A549 (cell line): ENCODE results near the gene RHOB. TPM values are rescaled to one million over a fixed set of nuclear protein-coding genes. Genes with fewer than 3 reads are reported as not detected.

ENCODE experiments used
- ATAC-seq, 2 experiments: fragments of 200-7000 bp in 1 of 2; fragments of >200 bp in 1 of 2; cut with Nextera tagmentation in 1 of 2; cut with Tn5 transposase in 1 of 2; 3 replicates each; pipeline versions ENCODE4 v1.8.0 to v1.9.1; 2018 to 2020; ENCODE audit warnings: mild to moderate bottlenecking in 1 of 2, moderate library complexity in 1 of 2
- CTCF ChIA-PET: fragments of 300-600 bp; sonication (Branson Sonifier 250); formaldehyde crosslinking; extraction: SDS; loops from one replicate; lab custom pipeline; 2021; ENCODE audit warnings: antibody characterized with exemption, inconsistent platforms; lab: Yijun Ruan, JAX
- POLR2A ChIA-PET: fragments of 350-600 bp; formaldehyde crosslinking; extraction: SDS; loops from one replicate; lab custom pipeline; 2021; ENCODE audit warnings: antibody characterized with exemption, inconsistent platforms; lab: Yijun Ruan, JAX
- DNase-seq, 2 experiments: peaks; one replicate each; pipeline versions ENCODE4 v3.0.0 to v3.0.0-alpha.2; 2011 to 2016; ENCODE audit warnings: low read depth in 1 of 2, low spot score in 1 of 2
- FAIRE-seq: peaks from 2 replicates; lab custom pipeline; 2011; peaks lifted over from hg19 to GRCh38; lab: Jason Lieb, UNC
- H3K27ac ChIP-seq, 2 experiments: fragments of >200 bp; sonication (Bioruptor Twin); formaldehyde crosslinking; 3 replicates each; pipeline ENCODE4 v1.5.1; 2016 to 2017
- H3K4me1 ChIP-seq: fragments of >200 bp; sonication (Bioruptor Twin); formaldehyde crosslinking; 3 replicates; pipeline ENCODE4 v1.6.1; 2016
- H3K4me2 ChIP-seq: fragments of >200 bp; sonication (Bioruptor Twin); formaldehyde crosslinking; 3 replicates; pipeline ENCODE4 v1.6.1; 2016
- H3K4me3 ChIP-seq: fragments of >200 bp; sonication (Bioruptor Twin); formaldehyde crosslinking; 3 replicates; pipeline ENCODE4 v1.5.1; 2016
- H3K9me3 ChIP-seq: fragments of >200 bp; sonication (Bioruptor Twin); formaldehyde crosslinking; 3 replicates; pipeline ENCODE4 v1.6.1; 2016
- CBX2 ChIP-seq: fragments of 200-600 bp; sonication (generic); IDR thresholded peaks from 2 replicates; pipeline ENCODE4 v1.6.1; 2016; ENCODE audit warnings: low read depth, mild to moderate bottlenecking, borderline replicate concordance
- CBX8 ChIP-seq: fragments of 200-600 bp; sonication (generic); IDR thresholded peaks from 2 replicates; pipeline ENCODE4 v1.6.1; 2016
- CEBPB ChIP-seq, 2 experiments: fragments of >200 bp in 1 of 2; sonication (Bioruptor Twin) in 1 of 2; formaldehyde crosslinking in 1 of 2; IDR thresholded peaks; 2 replicates each; pipeline ENCODE4 v1.6.1; 2012 to 2016
- CHD4 ChIP-seq: fragments of 200-600 bp; sonication (generic); IDR thresholded peaks from 2 replicates; pipeline ENCODE4 v1.6.1; 2016; ENCODE audit warnings: antibody characterized with exemption, mild to moderate bottlenecking, borderline replicate concordance
- EHMT2 ChIP-seq: fragments of 200-600 bp; sonication (generic); IDR thresholded peaks from 2 replicates; pipeline ENCODE4 v1.6.1; 2016; ENCODE audit warnings: antibody characterized with exemption, low read depth, mild to moderate bottlenecking, moderate library complexity
- EP300 ChIP-seq, 2 experiments: fragments of >200 bp; sonication (Bioruptor Twin); formaldehyde crosslinking; IDR thresholded peaks; 2 replicates in 1 of 2; 3 replicates in 1 of 2; pipeline ENCODE4 v1.6.1; 2016 to 2017
- FOSL2 ChIP-seq, 2 experiments: fragments of 450-650 bp in 1 of 2; fragments of >200 bp in 1 of 2; sonication (Bioruptor Twin) in 1 of 2; formaldehyde crosslinking; IDR thresholded peaks; 2 replicates each; pipeline versions ENCODE4 v1.5.0 to v1.6.1; 2016 to 2020; ENCODE audit warnings: mild to moderate bottlenecking in 1 of 2, moderate library complexity in 1 of 2
- FOXS1 ChIP-seq: fragments of 250-450 bp; sonication (Bioruptor Pico); IDR thresholded peaks from 2 replicates; pipeline ENCODE4 v1.5.0; 2020; ENCODE audit warnings: mild to moderate bottlenecking, moderate library complexity
- HDAC2 ChIP-seq: fragments of 200-600 bp; sonication (generic); IDR thresholded peaks from 2 replicates; pipeline ENCODE4 v1.6.1; 2016
- HEYL ChIP-seq: fragments of 250-450 bp; sonication (Bioruptor Pico); IDR thresholded peaks from 2 replicates; pipeline ENCODE4 v1.8.0; 2021; ENCODE audit warnings: mild to moderate bottlenecking, moderate library complexity
- JUNB ChIP-seq: fragments of >200 bp; sonication (Bioruptor Twin); formaldehyde crosslinking; IDR thresholded peaks from 2 replicates; pipeline ENCODE4 v1.6.1; 2016
- MAFK ChIP-seq: fragments of 450-650 bp; IDR thresholded peaks from 2 replicates; pipeline ENCODE4 v1.6.1; 2014; ENCODE audit not compliant: partially characterized antibody
- NFE2L2 ChIP-seq: fragments of 150-350 bp; conservative IDR thresholded peaks from 2 replicates; pipeline ENCODE4 v1.6.1; 2014; ENCODE audit warnings: low read length
- NPAS2 ChIP-seq: fragments of 250-450 bp; sonication (Bioruptor Pico); IDR thresholded peaks from 2 replicates; pipeline ENCODE4 v1.8.0; 2022; ENCODE audit warnings: mild to moderate bottlenecking, moderate library complexity, borderline replicate concordance
- PHF8 ChIP-seq: fragments of 200-600 bp; sonication (generic); IDR thresholded peaks from 2 replicates; pipeline ENCODE4 v1.6.1; 2016; ENCODE audit warnings: low read depth, mild to moderate bottlenecking, antibody characterized with exemption, moderate library complexity, borderline replicate concordance
- POLR2A ChIP-seq: IDR thresholded peaks from 2 replicates; pipeline ENCODE4 v1.6.1; 2012; ENCODE audit warnings: mild to moderate bottlenecking, low read length
- RNF2 ChIP-seq: fragments of 200-600 bp; sonication (generic); IDR thresholded peaks from 2 replicates; pipeline ENCODE4 v1.6.1; 2016; ENCODE audit warnings: low read depth, mild to moderate bottlenecking, antibody characterized with exemption, moderate library complexity, borderline replicate concordance
- ZFP36 ChIP-seq: fragments of 450-650 bp; IDR thresholded peaks from 2 replicates; pipeline ENCODE4 v1.6.1; 2014; ENCODE audit warnings: borderline replicate concordance; ENCODE audit not compliant: partially characterized antibody
- ZNF302 ChIP-seq: fragments of 250-450 bp; sonication (Bioruptor Pico); IDR thresholded peaks from 2 replicates; pipeline ENCODE4 v1.9.0; 2021; ENCODE audit warnings: inconsistent platforms, mild to moderate bottlenecking, moderate library complexity
- WGBS: methylation state at CpG from one replicate; pipeline ENCODE4 v1.1.6; 2017; ENCODE audit errors: missing lambda C conversion rate; 5-methylcytosine and 5-hydroxymethylcytosine counted together
- polyA plus RNA-seq, 4 experiments: library from polyadenylated mRNA; depleted of rRNA in 3 of 4; stranded (reverse); fragments of >200 nt; fragmentation: RNase III in 1 of 4; extraction: RNeasy Plus Mini Kit Qiagen cat#74134 plus additional on column Dnase treatment in 1 of 4; gene quantifications; 2 replicates in 3 of 4; 3 replicates in 1 of 4; pipeline ENCODE4 v1.2.3, GENCODE V29; 2011 to 2017
- TF ChIP-seq, protein P1 (sequence below): IDR thresholded peaks from 2 replicates; pipeline ENCODE4 v1.6.1; 2012
- TF ChIP-seq, protein P2 (sequence below): fragments of >200 bp; sonication (Bioruptor Twin); formaldehyde crosslinking; IDR thresholded peaks from 2 replicates; pipeline ENCODE4 v1.6.1; 2016
- TF ChIP-seq, protein P3 (sequence below): IDR thresholded peaks from 2 replicates; pipeline ENCODE4 v1.6.1; 2012; ENCODE audit warnings: low read depth, borderline replicate concordance
- TF ChIP-seq, protein P4 (sequence below): fragments of >200 bp; sonication (Bioruptor Twin); formaldehyde crosslinking; IDR thresholded peaks from 3 replicates; pipeline ENCODE4 v1.5.1; 2016
- TF ChIP-seq, protein P5 (sequence below): IDR thresholded peaks from 2 replicates; pipeline ENCODE4 v1.6.1; 2012
- TF ChIP-seq, protein P6 (sequence below): fragments of 250-450 bp; sonication (Bioruptor Pico); IDR thresholded peaks from 2 replicates; pipeline ENCODE4 v1.5.0; 2021; ENCODE audit warnings: mild to moderate bottlenecking, moderate library complexity, borderline replicate concordance

Gene RHOB
- polyA plus RNA-seq, 2 of the 4 experiments (the other 2 are of a cell fraction) = 84.5 to 157 TPM

DNA sequence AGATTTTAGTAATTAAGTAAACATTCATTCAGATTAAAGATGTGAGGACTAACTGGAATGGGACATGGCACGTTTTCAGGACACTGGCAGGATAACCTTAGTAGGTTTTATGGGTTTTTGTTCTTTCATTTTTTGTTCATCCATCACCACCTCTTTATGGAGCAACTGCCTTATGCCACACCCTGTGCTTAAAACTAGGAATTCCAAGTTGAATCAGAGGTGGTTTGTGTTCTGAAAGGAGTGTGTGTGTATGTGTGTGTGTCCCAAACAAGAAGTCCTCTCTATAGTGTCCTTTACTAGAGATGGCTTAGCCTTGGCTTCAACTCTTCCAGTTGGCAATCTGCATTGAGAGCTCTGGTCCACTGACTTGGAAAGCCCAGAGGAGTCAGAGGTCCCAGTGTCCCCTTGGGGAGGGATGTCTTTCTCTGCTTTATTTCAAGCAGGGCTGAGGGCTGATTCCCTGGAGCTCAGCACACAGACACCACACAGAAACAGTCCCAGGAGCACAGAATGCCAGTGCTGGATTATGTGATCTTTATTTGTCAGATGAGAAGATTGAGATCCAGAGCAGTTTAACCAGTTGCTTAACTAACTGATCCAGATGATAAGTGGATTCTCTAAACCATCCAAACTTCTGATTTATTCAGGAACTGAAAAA lies 25.2 kb downstream of the RHOB start:
- Histone ChIP-seq H3K4me1 (0 out of 3 replicates have a peak, but pooled peaks cover 4% of the 10 kb centered on the region), H3K9me3 (no peaks in the 10 kb centered on the region), H3K4me2 (no peak overlapping the region), H3K27ac (no peak overlapping the region; a peak in 1 of 6 replicates)
- no peak for ATAC-seq
- CTCF ChIA-PET = interaction anchor here (0.5 kb wide), 1 partner anchor 28 kb away, joined by 3 read pairs; no protein-coding TSS in a partner anchor
- POLR2A ChIA-PET = interaction anchor here (0.8 kb wide), 1 partner anchor 25 kb away, joined by 3 read pairs; the partner anchor contains the start of gene RHOB
- TF ChIP-seq ZNF302 (CRISPR knock-in tag) (no peak), JUNB (no peak), EHMT2 (no peak), HDAC2 (no peak), NFE2L2 (no peak), CBX2 (no peak), HEYL (CRISPR knock-in tag) (no peak), POLR2A (no peak), RNF2 (no peak)
- TF ChIP-seq, protein P1, sequence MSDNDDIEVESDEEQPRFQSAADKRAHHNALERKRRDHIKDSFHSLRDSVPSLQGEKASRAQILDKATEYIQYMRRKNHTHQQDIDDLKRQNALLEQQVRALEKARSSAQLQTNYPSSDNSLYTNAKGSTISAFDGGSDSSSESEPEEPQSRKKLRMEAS = no peak
- TF ChIP-seq, protein P2, sequence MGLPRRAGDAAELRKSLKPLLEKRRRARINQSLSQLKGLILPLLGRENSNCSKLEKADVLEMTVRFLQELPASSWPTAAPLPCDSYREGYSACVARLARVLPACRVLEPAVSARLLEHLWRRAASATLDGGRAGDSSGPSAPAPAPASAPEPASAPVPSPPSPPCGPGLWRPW = no peak
- TF ChIP-seq, protein P3, sequence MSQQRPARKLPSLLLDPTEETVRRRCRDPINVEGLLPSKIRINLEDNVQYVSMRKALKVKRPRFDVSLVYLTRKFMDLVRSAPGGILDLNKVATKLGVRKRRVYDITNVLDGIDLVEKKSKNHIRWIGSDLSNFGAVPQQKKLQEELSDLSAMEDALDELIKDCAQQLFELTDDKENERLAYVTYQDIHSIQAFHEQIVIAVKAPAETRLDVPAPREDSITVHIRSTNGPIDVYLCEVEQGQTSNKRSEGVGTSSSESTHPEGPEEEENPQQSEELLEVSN = no peak
- TF ChIP-seq, all 56 proteins: peak for 0
- FAIRE-seq (no peak), DNase-seq (no peak)
- 5% methylated on average over 1 of the region's 1 CpG for WGBS
- no peak overlapping the region for H3K4me3 ChIP-seq

DNA sequence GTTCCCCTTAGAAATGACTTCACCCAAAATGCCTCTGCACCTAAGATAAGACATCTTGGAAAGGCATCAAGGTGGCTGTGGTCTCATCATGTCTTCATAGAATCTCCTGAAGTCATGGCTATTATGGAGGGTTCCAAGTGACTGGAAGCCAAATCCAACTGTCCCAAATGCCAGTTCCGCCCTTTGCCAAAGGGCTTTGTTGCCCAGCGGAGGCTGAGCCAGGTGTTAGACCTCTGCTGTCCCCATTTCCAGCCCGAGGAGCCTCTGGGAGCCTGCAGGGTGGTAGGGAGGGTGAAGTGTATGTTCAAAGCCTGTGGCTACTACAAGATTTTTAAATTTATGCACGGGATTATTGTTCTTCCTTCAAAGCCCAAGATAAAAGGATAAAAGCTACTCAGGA lies 25.7 kb downstream of the RHOB start:
- no peak overlapping the region for H3K4me2 ChIP-seq

More for the DNA sequence above, 25.7 kb downstream of the RHOB start:
- DNase-seq = no peak
- FAIRE-seq = no peak
- Histone ChIP-seq H3K4me3 (no peak overlapping the region), H3K27ac (no peak overlapping the region), H3K9me3 (no peaks in the 10 kb centered on the region), H3K4me1 (0 out of 3 replicates have a peak, but pooled peaks cover 4% of the 10 kb centered on the region)
- TF ChIP-seq JUNB (no peak), FOSL2 (IDR thresholded peaks at IDR 0.05) (no peak), FOSL2 (CRISPR knock-in tag; IDR thresholded peaks at IDR 0.05) (no peak), ZNF302 (CRISPR knock-in tag) (no peak), CHD4 (no peak), EP300 (IDR thresholded peaks at IDR 0.05) (no peak), NPAS2 (CRISPR knock-in tag) (no peak), CBX8 (no peak), HDAC2 (no peak), MAFK (no peak), FOXS1 (CRISPR knock-in tag) (no peak), NFE2L2 (no peak), CEBPB (IDR thresholded peaks at IDR 0.05) (no peak), ZFP36 (no peak), PHF8 (no peak)
- TF ChIP-seq, protein P4, sequence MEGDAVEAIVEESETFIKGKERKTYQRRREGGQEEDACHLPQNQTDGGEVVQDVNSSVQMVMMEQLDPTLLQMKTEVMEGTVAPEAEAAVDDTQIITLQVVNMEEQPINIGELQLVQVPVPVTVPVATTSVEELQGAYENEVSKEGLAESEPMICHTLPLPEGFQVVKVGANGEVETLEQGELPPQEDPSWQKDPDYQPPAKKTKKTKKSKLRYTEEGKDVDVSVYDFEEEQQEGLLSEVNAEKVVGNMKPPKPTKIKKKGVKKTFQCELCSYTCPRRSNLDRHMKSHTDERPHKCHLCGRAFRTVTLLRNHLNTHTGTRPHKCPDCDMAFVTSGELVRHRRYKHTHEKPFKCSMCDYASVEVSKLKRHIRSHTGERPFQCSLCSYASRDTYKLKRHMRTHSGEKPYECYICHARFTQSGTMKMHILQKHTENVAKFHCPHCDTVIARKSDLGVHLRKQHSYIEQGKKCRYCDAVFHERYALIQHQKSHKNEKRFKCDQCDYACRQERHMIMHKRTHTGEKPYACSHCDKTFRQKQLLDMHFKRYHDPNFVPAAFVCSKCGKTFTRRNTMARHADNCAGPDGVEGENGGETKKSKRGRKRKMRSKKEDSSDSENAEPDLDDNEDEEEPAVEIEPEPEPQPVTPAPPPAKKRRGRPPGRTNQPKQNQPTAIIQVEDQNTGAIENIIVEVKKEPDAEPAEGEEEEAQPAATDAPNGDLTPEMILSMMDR = no peak
- TF ChIP-seq, protein P5, sequence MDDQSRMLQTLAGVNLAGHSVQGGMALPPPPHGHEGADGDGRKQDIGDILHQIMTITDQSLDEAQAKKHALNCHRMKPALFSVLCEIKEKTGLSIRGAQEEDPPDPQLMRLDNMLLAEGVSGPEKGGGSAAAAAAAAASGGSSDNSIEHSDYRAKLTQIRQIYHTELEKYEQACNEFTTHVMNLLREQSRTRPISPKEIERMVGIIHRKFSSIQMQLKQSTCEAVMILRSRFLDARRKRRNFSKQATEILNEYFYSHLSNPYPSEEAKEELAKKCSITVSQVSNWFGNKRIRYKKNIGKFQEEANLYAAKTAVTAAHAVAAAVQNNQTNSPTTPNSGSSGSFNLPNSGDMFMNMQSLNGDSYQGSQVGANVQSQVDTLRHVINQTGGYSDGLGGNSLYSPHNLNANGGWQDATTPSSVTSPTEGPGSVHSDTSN = no peak
- TF ChIP-seq, protein P6, sequence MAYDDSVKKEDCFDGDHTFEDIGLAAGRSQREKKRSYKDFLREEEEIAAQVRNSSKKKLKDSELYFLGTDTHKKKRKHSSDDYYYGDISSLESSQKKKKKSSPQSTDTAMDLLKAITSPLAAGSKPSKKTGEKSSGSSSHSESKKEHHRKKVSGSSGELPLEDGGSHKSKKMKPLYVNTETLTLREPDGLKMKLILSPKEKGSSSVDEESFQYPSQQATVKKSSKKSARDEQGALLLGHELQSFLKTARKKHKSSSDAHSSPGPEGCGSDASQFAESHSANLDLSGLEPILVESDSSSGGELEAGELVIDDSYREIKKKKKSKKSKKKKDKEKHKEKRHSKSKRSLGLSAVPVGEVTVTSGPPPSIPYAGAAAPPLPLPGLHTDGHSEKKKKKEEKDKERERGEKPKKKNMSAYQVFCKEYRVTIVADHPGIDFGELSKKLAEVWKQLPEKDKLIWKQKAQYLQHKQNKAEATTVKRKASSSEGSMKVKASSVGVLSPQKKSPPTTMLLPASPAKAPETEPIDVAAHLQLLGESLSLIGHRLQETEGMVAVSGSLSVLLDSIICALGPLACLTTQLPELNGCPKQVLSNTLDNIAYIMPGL (CRISPR knock-in tag) = no peak
- ChIA-PET CTCF (interaction anchor here (0.5 kb wide), 1 partner anchor 28 kb away, joined by 3 read pairs; no protein-coding TSS in a partner anchor), POLR2A (no interaction called here)
- no peak for ATAC-seq
- 63% methylated on average over 4 of the region's 4 CpGs for WGBS
